AG09309 (cell line): ENCODE measurements around the gene PRKG1.
A peak's percentile ranks its signal among the peaks of the same experiment; 100 is the strongest.

Experiments used
- DNase-seq: peaks from one replicate; pipeline ENCODE4 v3.0.0-alpha.2; 2010; ENCODE audit warnings: low read depth
- H3K4me3 ChIP-seq: 2 replicates; pipeline ENCODE4 v1.5.1; 2011; ENCODE audit warnings: mild to moderate bottlenecking, low read depth, low read length, moderate library complexity; ENCODE audit not compliant: control insufficient read depth
- CTCF ChIP-seq: IDR thresholded peaks from 2 replicates; pipeline ENCODE4 v1.5.1; 2011; ENCODE audit warnings: mild to moderate bottlenecking, low read depth, low read length, inconsistent platforms; ENCODE audit not compliant: insufficient read depth, control insufficient read depth; ENCODE audit errors: missing control alignments

PRKG1 gene

DNA sequence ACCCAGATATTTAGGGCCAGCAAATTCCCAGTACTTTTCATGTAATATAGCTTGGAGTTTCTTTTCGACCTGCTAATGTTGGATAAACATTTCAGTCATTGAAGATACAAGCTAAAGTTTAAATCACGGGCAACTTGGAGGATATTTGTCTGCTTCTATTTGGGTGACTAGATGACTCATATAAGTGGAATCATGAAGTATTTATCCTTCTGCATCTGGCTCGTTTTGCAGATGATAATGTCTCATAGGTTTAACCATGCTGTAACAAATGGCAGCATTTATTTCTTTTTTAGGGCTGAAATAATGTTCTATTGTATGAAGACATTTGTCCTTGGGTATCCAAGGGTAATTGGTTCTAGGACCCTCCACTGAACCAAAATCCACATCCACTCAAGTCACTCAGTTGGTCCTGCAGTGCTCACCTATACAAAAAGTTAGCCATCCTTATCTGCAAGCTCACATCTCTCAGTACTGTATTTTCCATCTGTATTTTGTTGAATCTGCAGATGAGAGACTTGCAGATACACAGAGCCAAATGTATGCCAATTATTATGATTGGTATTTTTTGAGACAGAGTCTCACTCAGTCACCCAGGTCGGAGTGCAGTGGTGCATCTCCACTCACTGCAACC lies 812.3 kb downstream of the PRKG1 start:
- DNase-seq = no peak
- no peak for TF ChIP-seq CTCF
- H3K4me3 ChIP-seq = no peak overlapping the region

DNA sequence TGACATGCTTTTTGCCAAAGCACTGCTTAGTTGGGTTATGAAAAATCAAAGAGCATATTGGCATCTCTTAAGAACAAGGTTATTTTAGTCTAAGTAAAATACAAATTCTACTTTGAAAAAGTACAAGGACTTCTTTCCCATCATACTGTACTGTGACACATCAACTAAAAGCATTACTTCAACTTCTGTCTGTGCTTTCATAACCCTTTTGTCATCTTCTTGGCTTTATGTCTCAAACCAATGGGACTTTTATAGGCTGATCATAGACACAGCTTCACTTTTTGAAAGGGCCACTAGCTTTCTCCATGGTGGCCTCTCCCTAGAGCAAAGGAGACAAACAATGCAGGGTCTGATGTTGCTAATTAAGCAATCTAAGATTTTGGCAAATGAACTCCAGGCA lies 814.0 kb downstream of the PRKG1 start:
- no peak for TF ChIP-seq CTCF
- DNase-seq = no peak
- H3K4me3 ChIP-seq = no peak overlapping the region

- H3K4me3 ChIP-seq = no peak overlapping the region
- DNase-seq = no peak
- no peak for TF ChIP-seq CTCF
Observed at GRCh38 chr10:51892313-51892712, 818.0 kb downstream of the PRKG1 start.

- H3K4me3 ChIP-seq = no peak overlapping the region
- peak; percentile 25 for TF ChIP-seq CTCF
- no peak for DNase-seq
Observed at GRCh38 chr10:51892965-51893658, 818.8 kb downstream of the PRKG1 start.

DNA sequence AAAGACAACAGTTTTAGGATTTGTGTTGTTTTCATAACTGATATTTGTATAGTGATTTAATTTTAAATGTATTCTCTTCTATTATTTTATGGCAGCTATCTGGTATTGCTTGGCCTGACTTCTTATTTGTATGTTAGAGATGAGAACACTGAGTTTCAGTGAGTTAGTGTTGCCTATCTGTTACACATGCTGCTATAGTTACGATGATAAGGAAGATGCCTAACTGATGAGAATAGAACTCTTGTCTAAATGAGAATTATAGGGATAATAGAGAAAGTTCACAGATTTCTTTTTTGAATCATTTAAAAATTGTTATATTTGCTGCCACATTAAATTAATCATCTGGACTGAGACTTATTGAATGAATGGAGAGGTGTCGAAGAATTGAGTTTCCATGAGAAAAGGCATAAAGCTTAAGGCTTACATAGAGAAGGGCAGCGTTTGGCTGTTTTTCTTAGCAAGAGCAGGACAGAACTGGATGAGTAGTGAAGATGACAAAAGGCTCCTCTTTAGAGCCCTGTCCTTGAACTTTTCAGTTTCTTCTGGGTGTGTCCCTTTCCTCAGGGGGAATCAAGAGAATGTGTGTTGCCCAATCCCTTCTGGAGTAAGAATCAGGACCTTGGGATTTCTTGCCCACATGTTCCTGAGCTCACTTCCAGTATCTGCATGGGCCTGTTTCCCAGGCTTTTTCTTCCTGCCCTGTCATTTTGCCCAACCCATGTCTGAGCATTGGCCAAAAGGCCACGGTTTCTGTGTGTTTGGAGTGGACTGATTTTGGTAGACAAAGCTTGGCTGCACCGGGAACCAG lies 820.7 kb downstream of the PRKG1 start:
- no peak overlapping the region for H3K4me3 ChIP-seq
- DNase-seq = peak; percentile 93
- no peak for TF ChIP-seq CTCF

GRCh38 chr10:51896849-51897248 lies 822.6 kb downstream of the PRKG1 start:
- no peak overlapping the region for H3K4me3 ChIP-seq
- DNase-seq = peak; percentile 92
- TF ChIP-seq CTCF = no peak
